Bone marrow (tissue), 2 donors: Measurements from ENCODE around the gene KIF2C.
"Not testable (repeated sequence)": the region's sequence is repeated elsewhere in the genome, so short reads cannot be mapped to it uniquely, and the experiment has no call there.

Experiments used
- DNase-seq, 2 donors: peaks; one replicate each; lab custom pipeline; 2025; lab: John Stamatoyannopoulos, UW

KIF2C gene

DNA sequence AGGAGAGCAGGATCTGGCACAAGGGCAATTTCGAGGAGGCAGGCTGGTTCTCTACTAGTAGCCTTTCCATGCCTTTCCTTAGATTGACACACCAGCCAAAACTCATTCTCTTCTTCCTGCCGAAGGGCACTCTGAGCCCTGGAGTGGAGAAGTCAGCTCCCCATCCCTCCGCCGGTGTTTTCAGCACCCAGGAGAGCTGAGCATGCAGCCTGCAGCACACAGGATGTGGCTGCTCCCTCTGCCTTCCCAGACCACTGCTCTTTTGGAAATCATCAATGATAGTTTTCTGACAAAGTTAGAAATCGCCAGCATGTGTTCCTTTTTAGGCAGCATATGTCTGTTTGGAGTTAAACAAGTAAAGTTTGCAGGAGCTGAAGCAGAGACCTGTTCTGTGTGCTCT is 20.3 kb upstream of the KIF2C start:
- no peak for DNase-seq

DNA sequence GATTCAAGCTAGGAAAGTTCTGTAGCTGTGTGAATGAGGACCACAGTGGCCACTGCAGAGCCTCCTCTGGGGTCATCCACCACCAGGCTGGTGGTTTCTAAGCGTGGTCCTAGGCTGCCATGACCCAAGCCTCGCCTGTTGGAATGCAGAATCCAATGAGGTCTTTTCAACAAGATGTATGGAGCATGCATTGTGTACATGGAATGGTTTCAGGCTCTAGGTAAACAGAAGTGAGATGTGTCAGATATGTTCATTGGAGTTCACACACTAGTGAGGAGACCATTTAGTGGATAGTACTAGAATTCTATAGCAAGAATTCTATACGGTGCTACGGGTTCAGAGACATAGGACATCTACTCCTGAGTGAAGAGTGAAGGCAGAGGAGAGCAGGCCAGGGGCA is 19.4 kb upstream of the KIF2C start:
- no peak for DNase-seq

GRCh38 chr1:44721485-44722361 is 17.9 kb upstream of the KIF2C start:
- peak; percentile 24 to 58 for DNase-seq

GRCh38 chr1:44723064-44723463 is 16.6 kb upstream of the KIF2C start:
- DNase-seq: no peak

- DNase-seq: peak; percentile 21 to 87
Measured at GRCh38 chr1:44723496-44724295, 15.9 kb upstream of the KIF2C start.

- no peak for DNase-seq
Measured at GRCh38 chr1:44724296-44724954, 15.2 kb upstream of the KIF2C start.

DNA sequence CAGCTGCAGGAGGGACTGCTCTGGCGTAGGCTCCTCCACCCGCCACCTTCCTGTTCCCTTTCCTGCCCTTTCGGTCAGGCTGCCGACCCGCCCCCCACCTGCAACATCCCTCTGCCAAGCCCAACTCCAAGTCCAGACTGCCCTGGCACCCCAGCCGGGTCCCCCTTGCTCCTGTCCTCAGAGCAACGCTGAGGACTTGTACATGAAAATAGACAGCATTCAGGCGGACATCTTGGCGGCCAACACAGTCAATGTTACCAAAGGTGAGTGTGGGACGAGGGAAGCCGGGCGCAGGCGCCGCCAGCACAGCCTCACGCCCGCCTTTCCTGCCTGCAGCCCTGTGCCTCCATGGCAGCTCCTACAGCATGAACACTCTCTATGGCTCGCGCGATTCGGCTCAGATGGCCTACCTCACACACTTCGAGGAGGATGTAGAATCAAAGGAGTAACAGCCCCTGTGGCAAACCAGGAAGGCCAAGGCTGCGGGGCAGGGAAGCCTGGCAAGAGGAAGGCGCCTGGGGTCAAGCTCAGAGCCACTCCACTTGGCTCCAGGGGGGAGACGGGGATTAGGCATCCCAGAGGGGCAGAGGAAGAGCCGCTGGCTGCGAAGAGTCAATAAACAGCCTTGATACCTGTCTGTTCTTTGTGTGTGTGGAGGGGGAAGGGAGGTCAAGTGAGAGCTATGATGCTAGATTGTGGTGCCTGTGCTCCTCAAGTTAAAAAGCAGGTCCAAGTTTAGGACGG is 14.5 kb upstream of the KIF2C start:
- DNase-seq: no peak

GRCh38 chr1:44730741-44731512 is 8.7 kb upstream of the KIF2C start, which contains the start of gene RNU5D-1:
Gene RNU5D-1, minus strand, starts transcription at chr1:44731170.
- peak; percentile 72 to 94 for DNase-seq

DNA sequence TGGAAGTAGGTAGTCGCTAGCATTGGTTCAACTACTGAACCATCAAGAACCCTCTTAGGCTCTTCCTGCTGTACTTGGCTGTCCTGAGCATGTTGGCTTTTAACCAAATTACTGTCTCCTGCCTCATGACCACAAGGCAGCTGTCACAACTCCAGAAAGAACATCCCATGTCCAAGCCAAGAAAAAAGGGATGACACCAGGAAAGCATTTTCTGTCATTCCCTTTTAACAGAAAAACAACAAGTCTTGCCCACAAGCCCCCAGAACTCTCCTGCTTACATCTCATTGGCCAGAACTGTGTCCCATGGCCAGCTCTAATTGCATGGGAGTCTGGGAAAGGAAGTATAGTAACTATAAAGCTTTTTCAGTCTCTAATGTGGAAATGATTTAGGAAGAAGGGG is 6.3 kb upstream of the KIF2C start:
- DNase-seq: no peak

DNA sequence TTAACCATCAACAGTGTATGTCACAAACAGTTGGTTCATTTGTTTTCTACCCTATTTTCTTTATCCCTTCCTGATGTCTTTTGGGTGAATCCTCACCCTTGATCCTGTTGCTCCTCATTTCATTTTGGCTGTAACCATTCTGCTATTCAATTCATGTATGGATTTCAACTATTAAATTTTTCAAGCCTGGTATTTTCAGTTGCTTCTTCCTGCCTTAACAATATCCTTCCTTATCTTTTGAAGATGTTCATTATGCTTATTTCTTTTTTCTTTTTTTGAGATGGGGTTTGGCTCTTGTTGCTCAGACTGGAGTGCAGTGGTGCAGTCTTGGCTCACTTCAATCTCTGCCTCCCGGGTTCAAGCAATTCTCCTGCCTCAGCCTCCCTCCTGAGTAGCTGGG is 5.9 kb upstream of the KIF2C start:
- no peak for DNase-seq

GRCh38 chr1:44735992-44736391 is 3.6 kb upstream of the KIF2C start:
- DNase-seq: no peak

GRCh38 chr1:44738953-44739306 is 707 bp upstream of the KIF2C start:
- DNase-seq: not testable (repeated sequence)

DNA sequence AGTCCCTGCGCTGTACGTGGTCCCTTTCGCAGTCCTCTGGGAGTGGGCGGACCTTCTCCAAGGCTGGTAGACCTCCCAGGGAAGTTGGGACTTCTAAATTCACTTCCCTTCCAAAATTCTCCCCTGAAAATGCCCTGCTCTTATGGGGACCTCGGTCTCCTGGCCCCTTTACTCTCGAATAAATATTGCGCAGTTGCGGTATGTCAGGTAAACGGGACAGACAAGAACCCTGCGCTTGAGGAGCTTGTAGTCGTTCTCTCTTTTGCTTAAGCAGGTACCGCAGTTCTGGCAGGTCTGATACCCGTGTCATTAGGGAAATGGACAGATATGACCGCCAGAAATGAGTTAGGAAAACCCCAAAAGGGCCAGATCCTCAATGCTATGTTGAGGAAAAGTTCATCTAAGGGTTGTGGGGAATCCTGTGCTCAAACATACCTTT is 561 bp downstream of the KIF2C start:
- DNase-seq: no peak

DNA sequence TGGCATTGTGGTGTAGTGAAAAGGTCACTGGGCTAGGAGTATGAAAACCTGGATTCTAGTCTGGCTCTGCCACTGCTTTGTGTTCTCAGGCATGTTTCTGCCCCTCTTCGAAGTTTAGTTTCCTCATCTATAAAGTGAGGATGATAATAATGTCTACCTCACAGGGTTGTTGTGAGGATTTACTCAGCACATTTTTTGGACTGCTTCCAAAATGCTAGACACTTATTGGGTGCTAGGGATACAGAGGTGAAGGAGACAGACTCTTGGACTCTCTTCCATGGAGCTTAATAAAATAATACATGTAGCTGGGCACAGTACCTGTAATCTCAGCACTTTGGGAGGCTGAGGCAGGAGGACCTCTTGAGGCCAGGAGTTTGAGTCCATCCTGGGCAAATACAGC is 3.6 kb downstream of the KIF2C start:
- DNase-seq: no peak

DNA sequence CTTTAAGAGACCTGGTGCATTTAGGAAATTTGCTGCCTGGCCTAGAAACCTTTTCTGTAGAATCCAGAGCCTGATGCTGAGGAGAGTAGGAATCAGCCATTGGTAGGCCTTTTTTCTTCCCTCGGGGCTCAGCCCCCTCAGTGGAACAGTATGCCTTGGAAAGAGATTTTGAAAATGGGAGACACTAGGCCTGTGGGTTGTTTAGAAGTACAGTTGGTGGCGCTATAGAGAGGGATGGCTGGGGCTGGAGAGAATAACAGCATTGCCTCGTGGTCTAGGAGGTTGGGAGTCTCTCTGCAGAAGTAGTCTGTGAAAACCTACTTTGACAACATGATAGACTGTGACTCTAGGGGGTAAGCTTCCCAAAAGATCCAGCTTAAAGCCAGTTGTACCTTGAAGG is 8.2 kb downstream of the KIF2C start:
- no peak for DNase-seq

- no peak for DNase-seq
Measured at GRCh38 chr1:44757420-44757819, 17.8 kb downstream of the KIF2C start.

GRCh38 chr1:44759077-44759476 is 19.4 kb downstream of the KIF2C start:
- DNase-seq: no peak

GRCh38 chr1:44760876-44761275 is 21.2 kb downstream of the KIF2C start:
- DNase-seq: no peak

DNA sequence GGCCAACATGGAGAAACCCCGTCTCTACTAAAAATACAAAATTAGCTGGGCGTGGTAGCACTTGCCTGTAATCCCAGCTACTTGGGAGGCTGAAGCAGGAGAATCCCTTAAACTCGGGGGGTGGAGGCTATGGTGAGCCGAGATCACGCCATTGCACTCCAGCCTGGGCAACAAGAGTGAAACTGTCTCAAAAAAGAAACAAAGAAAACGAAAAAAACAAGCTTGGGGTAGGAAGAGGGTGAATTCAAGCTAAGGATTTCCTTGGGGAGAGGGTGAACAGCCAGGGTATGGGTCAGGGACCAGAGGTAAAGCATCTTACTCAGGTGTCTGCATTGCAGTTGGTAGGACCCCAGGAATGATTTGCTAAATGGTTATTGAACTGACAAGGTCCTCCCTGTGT is 26.8 kb downstream of the KIF2C start:
- DNase-seq: not testable (repeated sequence)

DNA sequence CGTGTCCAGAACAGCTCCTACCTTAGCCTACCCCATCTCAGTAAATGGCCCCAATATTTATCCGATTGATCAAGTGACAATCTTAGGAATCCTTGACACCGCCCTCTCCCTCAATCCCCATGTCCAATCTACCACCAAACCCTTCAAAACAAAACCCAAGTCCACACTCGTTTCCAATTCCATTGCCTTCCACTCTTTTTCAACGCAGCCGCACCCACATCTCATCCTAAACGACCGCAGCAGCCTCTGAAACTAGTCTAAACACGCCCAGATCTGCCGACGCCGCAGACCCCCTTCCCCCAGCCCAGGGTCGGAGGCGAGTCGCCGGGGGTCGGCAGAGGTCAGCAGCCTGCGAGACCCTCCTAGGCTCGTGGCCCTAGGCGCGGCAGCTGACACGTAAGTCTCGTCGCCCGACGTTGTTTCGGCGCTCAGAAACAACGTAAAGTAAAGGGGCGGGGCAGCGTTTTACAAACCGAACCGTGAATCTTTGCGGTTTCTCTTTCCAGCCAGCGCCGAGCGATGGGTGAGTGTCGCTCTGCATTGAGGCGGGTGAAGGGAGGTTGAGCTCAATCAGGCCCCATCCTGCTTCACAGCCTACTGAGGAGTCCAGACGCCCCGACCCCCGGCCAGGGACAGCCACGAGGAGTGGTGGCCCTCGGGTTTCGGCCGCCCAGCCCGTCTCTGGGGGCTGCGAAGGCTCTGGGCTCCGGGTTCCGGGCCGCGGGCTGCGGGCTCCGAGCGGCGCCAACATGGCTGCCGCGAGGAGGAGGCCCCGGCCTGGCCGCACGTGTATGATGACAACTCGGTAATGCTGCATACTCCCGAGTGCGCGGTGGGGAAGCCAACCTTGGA is 35.7 kb downstream of the KIF2C start, which contains the start of gene RPS8:
Gene RPS8 (plus strand): TSS at position 463 of the 852 bp plus-strand sequence. CDS start 57 bp downstream, at position 520.
- peak; percentile 69 to 94 for DNase-seq
